Measurements from ENCODE around the gene NLGN2.

GRCh38 chr17:7421186-7421585 is 13.5 kb downstream of the NLGN2 start:
- TF ChIP-seq CTCF (IDR thresholded peaks at IDR 0.05) (no peak), POLR2A (IDR thresholded peaks at IDR 0.05) (no peak)
